Activated naive CD8-positive, alpha-beta T cell treated with anti-CD3 and anti-CD28 coated beads for 36 hours (primary cell): ENCODE measurements around the gene PTDSS2. TPM values are rescaled to one million over a fixed set of nuclear protein-coding genes. Genes with fewer than 3 reads are reported as not detected.
"Not testable (repeated sequence)": the region's sequence is repeated elsewhere in the genome, so short reads cannot be mapped to it uniquely, and the experiment has no call there.

Source experiments
- DNase-seq: peaks from one replicate; pipeline ENCODE4 v3.0.0; 2021
- H3K27ac Mint-ChIP-seq: one replicate; pipeline ENCODE4 v1.8.0; 2022; ENCODE audit warnings: mild to moderate bottlenecking, moderate library complexity, mixed read lengths
- H3K27me3 Mint-ChIP-seq: one replicate; pipeline ENCODE4 v1.8.0; 2022; ENCODE audit warnings: mild to moderate bottlenecking, mixed read lengths
- H3K36me3 Mint-ChIP-seq: one replicate; pipeline ENCODE4 v1.8.0; 2021; ENCODE audit warnings: mild to moderate bottlenecking, mixed read lengths
- H3K4me1 Mint-ChIP-seq: one replicate; pipeline ENCODE4 v1.8.0; 2021; ENCODE audit warnings: mixed read lengths
- H3K4me3 Mint-ChIP-seq: one replicate; pipeline ENCODE4 v1.8.0; 2022; ENCODE audit warnings: mild to moderate bottlenecking, moderate library complexity, mixed read lengths
- H3K9me3 Mint-ChIP-seq: one replicate; pipeline ENCODE4 v1.8.0; 2022; ENCODE audit warnings: mixed read lengths
- total RNA-seq, 2 experiments: library from RNA; stranded (reverse); gene quantifications; one replicate each; pipeline ENCODE4 v1.2.3, GENCODE V29; 2021

PTDSS2 gene
- total RNA-seq, 2 experiments from 2014 or later: 17.3 to 18.2 TPM

- no peak overlapping the region for H3K27ac Mint-ChIP-seq
- peaks cover 8% of the 10 kb centered on the region for H3K4me1 Mint-ChIP-seq
- H3K9me3 Mint-ChIP-seq: no peaks in the 10 kb centered on the region
- no peak overlapping the region for H3K4me3 Mint-ChIP-seq
- no peak for DNase-seq
- no peaks in the 10 kb centered on the region for H3K27me3 Mint-ChIP-seq
- H3K36me3 Mint-ChIP-seq: peaks cover 11% of the 10 kb centered on the region
These were observed 29.8 kb upstream of the PTDSS2 start for GRCh38 chr11:420054-420910.

DNA sequence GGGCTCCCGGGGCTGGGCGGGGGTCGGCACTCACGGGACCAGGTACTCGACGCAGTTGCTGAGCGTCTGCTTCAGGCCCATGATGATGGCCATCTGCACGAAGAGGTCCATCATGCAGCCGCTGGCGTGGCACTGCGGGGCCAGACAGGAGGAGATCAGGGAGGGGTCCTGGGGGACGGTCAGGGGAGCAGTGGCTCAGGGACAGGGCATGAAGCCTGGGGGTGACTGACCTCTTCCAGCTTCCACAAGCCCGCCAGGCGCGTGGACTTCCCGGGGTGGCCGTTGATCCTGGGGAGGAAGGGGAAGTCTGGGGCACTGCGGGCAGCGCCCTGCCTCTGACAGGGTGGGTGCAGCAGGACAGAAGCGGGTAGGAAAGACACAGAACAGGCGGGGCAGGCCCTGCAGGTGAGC is 29.2 kb upstream of the PTDSS2 start:
- peaks cover 15% of the 10 kb centered on the region for H3K36me3 Mint-ChIP-seq
- H3K9me3 Mint-ChIP-seq: no peaks in the 10 kb centered on the region
- peaks cover 4% of the 10 kb centered on the region for H3K4me1 Mint-ChIP-seq
- H3K27me3 Mint-ChIP-seq: no peaks in the 10 kb centered on the region
- DNase-seq: no peak
- H3K4me3 Mint-ChIP-seq: no peak overlapping the region
- H3K27ac Mint-ChIP-seq: no peak overlapping the region

DNA sequence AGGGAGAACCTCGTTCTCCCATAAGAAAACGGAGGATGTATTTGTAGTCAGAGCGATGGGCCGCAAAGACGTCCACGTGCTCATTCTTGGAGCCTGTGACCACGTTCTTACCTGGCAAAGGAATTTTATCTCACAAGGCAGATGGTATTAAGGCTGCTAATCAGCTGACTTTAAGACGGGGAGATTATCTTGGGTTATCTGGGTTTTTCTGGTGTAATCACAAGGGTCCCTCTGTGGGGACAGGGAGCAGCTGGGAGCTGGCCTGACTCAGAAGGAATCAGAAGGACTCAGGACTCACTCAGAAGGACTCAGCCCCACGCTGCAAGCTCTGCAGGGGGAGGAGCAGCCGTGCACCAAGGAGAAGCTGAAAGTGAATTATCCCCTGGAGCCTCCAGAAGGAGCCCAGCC is 27.8 kb upstream of the PTDSS2 start:
- Mint-ChIP-seq H3K9me3 (no peaks in the 10 kb centered on the region), H3K27ac (no peak overlapping the region), H3K27me3 (no peaks in the 10 kb centered on the region), H3K4me3 (no peak overlapping the region), H3K36me3 (peaks cover 15% of the 10 kb centered on the region), H3K4me1 (no peaks in the 10 kb centered on the region)
- DNase-seq: no peak

- no peaks in the 10 kb centered on the region for H3K4me1 Mint-ChIP-seq
- H3K27ac Mint-ChIP-seq: no peak overlapping the region
- H3K27me3 Mint-ChIP-seq: no peaks in the 10 kb centered on the region
- no peaks in the 10 kb centered on the region for H3K9me3 Mint-ChIP-seq
- no peak overlapping the region for H3K4me3 Mint-ChIP-seq
- DNase-seq: no peak
- H3K36me3 Mint-ChIP-seq: peaks cover 15% of the 10 kb centered on the region
These were observed 25.8 kb upstream of the PTDSS2 start for GRCh38 chr11:424232-424631.

DNA sequence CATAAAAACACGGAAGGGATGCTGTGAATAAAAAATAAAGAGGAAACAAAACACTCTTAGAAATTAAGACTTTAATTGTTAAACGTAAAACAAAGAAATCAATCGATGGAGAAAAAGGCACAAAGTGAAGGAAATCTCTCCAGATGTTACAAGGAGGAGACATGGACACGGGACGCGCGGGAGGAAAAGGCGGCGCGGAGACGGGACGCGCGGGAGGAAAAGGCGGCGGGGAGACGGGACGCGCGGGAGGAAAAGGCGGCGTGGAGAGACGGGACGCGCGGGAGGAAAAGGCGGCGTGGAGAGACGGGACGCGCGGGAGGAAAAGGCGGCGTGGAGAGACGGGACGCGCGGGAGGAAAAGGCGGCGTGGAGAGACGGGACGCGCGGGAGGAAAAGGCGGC is 25.3 kb upstream of the PTDSS2 start:
- H3K9me3 Mint-ChIP-seq, H3K4me3 Mint-ChIP-seq, DNase-seq, H3K27ac Mint-ChIP-seq, H3K4me1 Mint-ChIP-seq, H3K27me3 Mint-ChIP-seq: not testable (repeated sequence)
- peaks cover 15% of the 10 kb centered on the region for H3K36me3 Mint-ChIP-seq

DNA sequence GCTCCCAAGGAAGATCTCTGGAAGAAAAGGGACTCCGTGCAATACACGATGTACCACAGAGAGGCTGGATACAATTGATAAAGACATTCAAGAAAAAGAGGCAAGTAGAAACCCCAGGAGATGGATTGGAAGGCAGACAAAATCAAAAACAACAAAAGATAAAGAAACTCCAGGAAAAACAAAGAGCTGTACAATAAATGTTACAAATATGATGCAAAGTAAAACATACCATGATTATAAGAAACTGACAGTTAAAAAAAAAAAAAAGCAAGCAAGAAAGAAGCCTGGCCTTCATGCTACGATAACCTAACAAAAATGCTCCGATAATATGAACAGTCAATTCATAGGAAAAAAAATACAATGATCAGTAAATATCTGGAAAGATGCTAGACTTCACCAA is 24.8 kb upstream of the PTDSS2 start:
- Mint-ChIP-seq H3K4me1 (no peaks in the 10 kb centered on the region), H3K4me3 (no peak overlapping the region), H3K36me3 (peaks cover 15% of the 10 kb centered on the region), H3K27me3 (no peaks in the 10 kb centered on the region), H3K9me3 (no peaks in the 10 kb centered on the region), H3K27ac (no peak overlapping the region)
- DNase-seq: no peak

DNA sequence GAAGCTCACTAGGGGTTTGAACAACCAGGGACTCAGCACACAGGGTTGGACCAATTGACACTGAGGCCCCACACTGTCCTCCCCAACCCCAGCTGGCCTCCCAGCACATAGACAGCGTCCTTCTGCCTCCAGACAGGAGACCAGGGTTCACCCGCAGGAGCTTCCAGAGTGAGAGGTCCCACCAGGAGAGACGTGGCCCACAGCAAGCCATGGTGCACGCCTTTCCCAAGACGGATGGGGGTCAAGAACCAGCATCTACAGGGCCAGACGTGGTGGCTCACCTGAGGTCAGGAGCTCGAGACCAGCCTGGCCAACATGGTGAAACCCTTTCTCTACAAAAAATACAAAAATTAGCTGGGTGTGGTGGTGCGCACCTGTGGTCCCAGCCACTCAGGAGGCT is 23.2 kb upstream of the PTDSS2 start:
- no peaks in the 10 kb centered on the region for H3K9me3 Mint-ChIP-seq
- H3K36me3 Mint-ChIP-seq: peaks cover 15% of the 10 kb centered on the region
- no peaks in the 10 kb centered on the region for H3K27me3 Mint-ChIP-seq
- no peak overlapping the region for H3K4me3 Mint-ChIP-seq
- H3K4me1 Mint-ChIP-seq: no peaks in the 10 kb centered on the region
- DNase-seq: no peak
- H3K27ac Mint-ChIP-seq: no peak overlapping the region

- Mint-ChIP-seq H3K27ac (no peak overlapping the region), H3K4me3 (no peak overlapping the region), H3K9me3 (no peaks in the 10 kb centered on the region), H3K36me3 (peaks cover 13% of the 10 kb centered on the region), H3K4me1 (no peaks in the 10 kb centered on the region), H3K27me3 (no peaks in the 10 kb centered on the region)
- no peak for DNase-seq
These were observed 21.8 kb upstream of the PTDSS2 start for GRCh38 chr11:428295-428694.

- H3K9me3 Mint-ChIP-seq: no peaks in the 10 kb centered on the region
- no peaks in the 10 kb centered on the region for H3K4me1 Mint-ChIP-seq
- no peak for DNase-seq
- no peak overlapping the region for H3K4me3 Mint-ChIP-seq
- H3K27me3 Mint-ChIP-seq: no peaks in the 10 kb centered on the region
- no peak overlapping the region for H3K27ac Mint-ChIP-seq
- H3K36me3 Mint-ChIP-seq: peaks cover 12% of the 10 kb centered on the region
These were observed 20.7 kb upstream of the PTDSS2 start for GRCh38 chr11:429391-429790.

GRCh38 chr11:429931-430456 is 20.1 kb upstream of the PTDSS2 start:
- no peak overlapping the region for H3K4me3 Mint-ChIP-seq
- no peaks in the 10 kb centered on the region for H3K9me3 Mint-ChIP-seq
- no peak overlapping the region for H3K27ac Mint-ChIP-seq
- no peak for DNase-seq
- no peaks in the 10 kb centered on the region for H3K27me3 Mint-ChIP-seq
- peaks cover 8% of the 10 kb centered on the region for H3K36me3 Mint-ChIP-seq
- no peaks in the 10 kb centered on the region for H3K4me1 Mint-ChIP-seq

GRCh38 chr11:431921-432320 is 18.2 kb upstream of the PTDSS2 start:
- Mint-ChIP-seq H3K4me1 (no peaks in the 10 kb centered on the region), H3K27me3 (no peaks in the 10 kb centered on the region), H3K4me3 (no peak overlapping the region), H3K9me3 (no peaks in the 10 kb centered on the region), H3K27ac (no peak overlapping the region), H3K36me3 (peaks cover 3% of the 10 kb centered on the region)
- DNase-seq: no peak

- H3K27me3 Mint-ChIP-seq: no peaks in the 10 kb centered on the region
- no peaks in the 10 kb centered on the region for H3K9me3 Mint-ChIP-seq
- H3K4me3 Mint-ChIP-seq: no peak overlapping the region
- H3K27ac Mint-ChIP-seq: no peak overlapping the region
- no peak for DNase-seq
- H3K36me3 Mint-ChIP-seq: peaks cover 3% of the 10 kb centered on the region
- H3K4me1 Mint-ChIP-seq: peaks cover 3% of the 10 kb centered on the region
These were observed 17.5 kb upstream of the PTDSS2 start for GRCh38 chr11:432501-433100.

DNA sequence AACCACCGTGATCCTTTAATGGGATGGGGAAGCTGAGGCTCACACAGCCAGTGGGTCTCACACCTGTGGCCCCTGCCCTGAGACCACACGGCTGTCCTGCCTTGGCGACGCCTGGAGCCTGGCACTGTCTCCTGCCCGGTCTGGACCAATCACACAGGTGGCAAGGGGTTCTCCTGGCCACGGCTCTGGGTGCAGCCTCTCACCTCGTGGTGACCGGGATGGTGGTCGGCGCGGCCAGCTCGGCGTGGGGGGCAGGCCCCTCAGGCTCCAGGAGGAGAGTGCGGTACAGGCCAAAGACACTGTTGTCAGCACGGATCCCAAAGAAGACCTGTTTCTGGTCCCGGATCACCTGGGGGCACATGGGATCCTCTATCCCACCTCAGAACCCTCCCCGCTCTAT is 17.0 kb upstream of the PTDSS2 start:
- H3K27me3 Mint-ChIP-seq: no peaks in the 10 kb centered on the region
- peaks cover 3% of the 10 kb centered on the region for H3K36me3 Mint-ChIP-seq
- peaks cover 3% of the 10 kb centered on the region for H3K4me1 Mint-ChIP-seq
- H3K4me3 Mint-ChIP-seq: no peak overlapping the region
- no peaks in the 10 kb centered on the region for H3K9me3 Mint-ChIP-seq
- no peak for DNase-seq
- no peak overlapping the region for H3K27ac Mint-ChIP-seq

GRCh38 chr11:433641-434040 is 16.4 kb upstream of the PTDSS2 start:
- H3K27me3 Mint-ChIP-seq: no peaks in the 10 kb centered on the region
- DNase-seq: no peak
- H3K27ac Mint-ChIP-seq: no peak overlapping the region
- no peaks in the 10 kb centered on the region for H3K9me3 Mint-ChIP-seq
- H3K4me1 Mint-ChIP-seq: peaks cover 4% of the 10 kb centered on the region
- H3K4me3 Mint-ChIP-seq: no peak overlapping the region
- H3K36me3 Mint-ChIP-seq: peaks cover 3% of the 10 kb centered on the region

- H3K36me3 Mint-ChIP-seq: peaks cover 3% of the 10 kb centered on the region
These were observed 15.6 kb upstream of the PTDSS2 start for GRCh38 chr11:434496-434895.

More at GRCh38 chr11:434496-434895, 15.6 kb upstream of the PTDSS2 start:
- no peak overlapping the region for H3K4me3 Mint-ChIP-seq
- H3K4me1 Mint-ChIP-seq: peaks cover 9% of the 10 kb centered on the region
- no peaks in the 10 kb centered on the region for H3K27me3 Mint-ChIP-seq
- no peak for DNase-seq
- H3K27ac Mint-ChIP-seq: no peak overlapping the region
- H3K9me3 Mint-ChIP-seq: no peaks in the 10 kb centered on the region
